Temporal lobe (tissue), 1 donor: ENCODE results near the gene HSD3B1. TPM values are rescaled to one million over a fixed set of nuclear protein-coding genes. Genes with fewer than 3 reads are reported as not detected.

Experiments used
- total RNA-seq: library from RNA; depleted of rRNA; stranded (reverse); fragments of >200 nt; gene quantifications from one replicate; pipeline ENCODE4 v1.2.3, GENCODE V29; 2014

HSD3B1 gene
- total RNA-seq, 1 donor from 2014 or later = not detected

Other genes starting within 250 kb of the HSD3B1 start
- gene HAO2, start 138.4 kb upstream of the HSD3B1 start, total RNA-seq = not detected
- gene HSD3B2, start 92.1 kb upstream of the HSD3B1 start, total RNA-seq = not detected
- gene ZNF697, start 141.1 kb downstream of the HSD3B1 start, total RNA-seq = 27.5 TPM
- 25.3 TPM for gene PHGDH, start 204.7 kb downstream of the HSD3B1 start, total RNA-seq